Aorta (tissue), 5 donors: Measurements from ENCODE around the gene ELF5. TPM values are rescaled to one million over a fixed set of nuclear protein-coding genes. Genes with fewer than 3 reads are reported as not detected.

Experiments used
- ATAC-seq: fragments of 200-7000 bp; cut with Tn5 transposase; one replicate; pipeline ENCODE4 v1.9.1; 2022; ENCODE audit warnings: moderate library complexity; ENCODE audit not compliant: low FRiP score
- DNase-seq, 2 donors: peaks; one replicate each; pipeline ENCODE4 v3.0.0-alpha.2; 2020
- H3K27ac ChIP-seq, 2 donors: one replicate each; pipeline ENCODE4 v1.5.1; 2013; ENCODE audit warnings: low read length in 2 of 2, mild to moderate bottlenecking in 2 of 2, moderate library complexity in 2 of 2, control low read depth in 1 of 2, inconsistent platforms in 1 of 2, low read depth in 1 of 2
- H3K27me3 ChIP-seq, 2 donors: one replicate each; pipeline ENCODE4 v1.6.1; 2013; ENCODE audit warnings: control low read depth in 1 of 2, low read length in 1 of 2, mild to moderate bottlenecking in 1 of 2, moderate library complexity in 1 of 2; ENCODE audit not compliant: insufficient read depth in 2 of 2, control insufficient read depth in 1 of 2
- H3K36me3 ChIP-seq, 2 donors: one replicate each; pipeline ENCODE4 v1.6.1; 2013; ENCODE audit warnings: control low read depth in 1 of 2, low read length in 1 of 2, mild to moderate bottlenecking in 1 of 2; ENCODE audit not compliant: insufficient read depth in 2 of 2, control insufficient read depth in 1 of 2
- H3K4me1 ChIP-seq, 2 donors: one replicate each; pipeline ENCODE4 v1.6.1; 2013; ENCODE audit warnings: low read length in 2 of 2, control low read depth in 1 of 2, mild to moderate bottlenecking in 1 of 2, moderate library complexity in 1 of 2; ENCODE audit not compliant: insufficient read depth in 2 of 2, control insufficient read depth in 1 of 2
- H3K4me3 ChIP-seq, 2 donors: one replicate each; pipeline ENCODE4 v1.5.1; 2013; ENCODE audit warnings: low read length in 2 of 2, control low read depth in 1 of 2, mild to moderate bottlenecking in 1 of 2
- H3K9me3 ChIP-seq: one replicate; pipeline ENCODE4 v1.6.1; 2013; ENCODE audit warnings: mild to moderate bottlenecking, low read length; ENCODE audit not compliant: control insufficient read depth
- whole genome bisulfite sequencing, 2 donors: extraction: QIAGEN DNeasy Blood & Tissue Kit; methylation state at CpG; one replicate each; pipeline ENCODE4 v1.1.7; 2013; 5-methylcytosine and 5-hydroxymethylcytosine counted together
- intact Hi-C, 2 donors: fragments of 100-400 bp; cut with DNase I; formaldehyde crosslinking; loops; one replicate each; pipeline versions ENCODE4 v1.14.2 to v1.15.0; 2022
- polyA plus RNA-seq, 2 donors: library from polyadenylated mRNA; stranded (reverse); fragments of 200-250 nt; gene quantifications; one replicate each; pipeline ENCODE4 v1.2.3, GENCODE V29; 2013
- total RNA-seq, 2 donors: library from RNA; stranded (reverse); fragmentation: NEBNext Ultra II Directional; extraction: Animal tissue kit (Norgen Biotek cat#: 25700); gene quantifications; one replicate each; pipeline ENCODE4 v1.2.1, GENCODE V29; 2021
- donor health status: healthy with polysubstance abuse.
- donor health status: Bipolar disorder and iron deficiency.
- donor health status: DM: no; HTN: no; CAD: no.
- donor health status: DM: no; HTN: no; CAD: no.
- donor health status: DM: yes; HTN: yes; CAD: no.

The ELF5 gene
- total and polyA plus RNA-seq, 4 donors, result not detected

- H3K27ac ChIP-seq, result no peak overlapping the region
- no peak overlapping the region for H3K4me3 ChIP-seq
- H3K9me3 ChIP-seq, result no peaks in the 10 kb centered on the region
- ATAC-seq (no peak), DNase-seq (no peak)
- 89 to 92% methylated on average over 3 of the region's 3 CpGs for WGBS, 2 donors
- no peaks in the 10 kb centered on the region for H3K27me3 ChIP-seq
- H3K36me3 ChIP-seq, result peaks cover 9 to 15% of the 10 kb centered on the region in 2 donors
- intact Hi-C loops, result no loop called here
- no peaks in the 10 kb centered on the region for H3K4me1 ChIP-seq
These were observed 54.0 kb downstream of the ELF5 start for GRCh38 chr11:34459507-34460162.

- DNase-seq (no peak), ATAC-seq (no peak)
- Histone ChIP-seq H3K36me3 (peaks cover 8 to 19% of the 10 kb centered on the region in 2 donors), H3K4me3 (no peak overlapping the region), H3K27me3 (no peaks in the 10 kb centered on the region), H3K9me3 (no peaks in the 10 kb centered on the region), H3K4me1 (no peaks in the 10 kb centered on the region), H3K27ac (no peak overlapping the region)
- intact Hi-C loops, result no loop called here
- WGBS, 2 donors, result 68 to 79% methylated on average over 4 of the region's 4 CpGs
These were observed 55.1 kb downstream of the ELF5 start for GRCh38 chr11:34458525-34458924.

- peaks cover 8 to 15% of the 10 kb centered on the region in 2 donors for H3K36me3 ChIP-seq
- H3K27ac ChIP-seq, result no peak overlapping the region
- DNase-seq (no peak), ATAC-seq (no peak)
- H3K27me3 ChIP-seq, result no peaks in the 10 kb centered on the region
- 94 to 95% methylated on average over 2 of the region's 2 CpGs for WGBS, 2 donors
- no peak overlapping the region for H3K4me3 ChIP-seq
- intact Hi-C loops, result no loop called here
- no peaks in the 10 kb centered on the region for H3K9me3 ChIP-seq
- no peaks in the 10 kb centered on the region for H3K4me1 ChIP-seq
These were observed 56.0 kb downstream of the ELF5 start for GRCh38 chr11:34457607-34458006.

- no peaks in the 10 kb centered on the region for H3K9me3 ChIP-seq
- no peak for DNase-seq
- no peaks in the 10 kb centered on the region for H3K4me1 ChIP-seq
- 71 to 76% methylated on average over 1 of the region's 1 CpG for WGBS, 2 donors
- intact Hi-C loops, result no loop called here
- no peak for ATAC-seq
- peaks cover 9 to 22% of the 10 kb centered on the region in 2 donors for H3K36me3 ChIP-seq
- H3K27me3 ChIP-seq, result no peaks in the 10 kb centered on the region
- no peak overlapping the region for H3K27ac ChIP-seq
- no peak overlapping the region for H3K4me3 ChIP-seq
These were observed 59.1 kb downstream of the ELF5 start for GRCh38 chr11:34454308-34455032.

GRCh38 chr11:34451053-34451452 is 62.5 kb downstream of the ELF5 start:
- H3K27ac ChIP-seq, result no peak overlapping the region
- no peaks in the 10 kb centered on the region for H3K27me3 ChIP-seq
- ATAC-seq, result no peak
- H3K4me3 ChIP-seq, result no peak overlapping the region
- no peak for DNase-seq
- intact Hi-C loops, result no loop called here
- no peaks in the 10 kb centered on the region for H3K4me1 ChIP-seq
- no peaks in the 10 kb centered on the region for H3K9me3 ChIP-seq
- 94 to 95% methylated on average over 3 of the region's 3 CpGs for WGBS, 2 donors
- H3K36me3 ChIP-seq, result peaks cover 6 to 16% of the 10 kb centered on the region in 2 donors

- ATAC-seq (no peak), DNase-seq (no peak)
- no peak overlapping the region for H3K4me3 ChIP-seq
- no peaks in the 10 kb centered on the region for H3K27me3 ChIP-seq
- intact Hi-C loops, result no loop called here
- no peak overlapping the region for H3K27ac ChIP-seq
- no peaks in the 10 kb centered on the region for H3K9me3 ChIP-seq
- WGBS, 2 donors, result 63 to 64% methylated on average over 3 of the region's 3 CpGs
- H3K36me3 ChIP-seq, result peaks cover 4 to 11% of the 10 kb centered on the region in 2 donors
- H3K4me1 ChIP-seq, result no peaks in the 10 kb centered on the region
These were observed 64.6 kb downstream of the ELF5 start for GRCh38 chr11:34449013-34449412.

GRCh38 chr11:34448223-34448994 is 65.2 kb downstream of the ELF5 start:
- no peak overlapping the region for H3K27ac ChIP-seq
- ATAC-seq (no peak), DNase-seq (no peak)
- WGBS, 2 donors, result 94% methylated on average over 11 of the region's 11 CpGs
- peaks cover 4 to 7% of the 10 kb centered on the region in 2 donors for H3K36me3 ChIP-seq
- no peaks in the 10 kb centered on the region for H3K4me1 ChIP-seq
- H3K4me3 ChIP-seq, result no peak overlapping the region
- intact Hi-C loops, result no loop called here
- H3K9me3 ChIP-seq, result no peaks in the 10 kb centered on the region
- no peaks in the 10 kb centered on the region for H3K27me3 ChIP-seq

GRCh38 chr11:34447044-34447443 is 66.5 kb downstream of the ELF5 start:
- no peak overlapping the region for H3K4me3 ChIP-seq
- H3K27ac ChIP-seq, result no peak overlapping the region
- DNase-seq, result no peak
- no peaks in the 10 kb centered on the region for H3K27me3 ChIP-seq
- no peaks in the 10 kb centered on the region for H3K4me1 ChIP-seq
- no peaks in the 10 kb centered on the region for H3K9me3 ChIP-seq
- intact Hi-C loops, result no loop called here
- ATAC-seq, result no peak
- peaks cover 4 to 7% of the 10 kb centered on the region in 2 donors for H3K36me3 ChIP-seq
